ENCODE measurements around the gene AKAP11.

Gene AKAP11

DNA sequence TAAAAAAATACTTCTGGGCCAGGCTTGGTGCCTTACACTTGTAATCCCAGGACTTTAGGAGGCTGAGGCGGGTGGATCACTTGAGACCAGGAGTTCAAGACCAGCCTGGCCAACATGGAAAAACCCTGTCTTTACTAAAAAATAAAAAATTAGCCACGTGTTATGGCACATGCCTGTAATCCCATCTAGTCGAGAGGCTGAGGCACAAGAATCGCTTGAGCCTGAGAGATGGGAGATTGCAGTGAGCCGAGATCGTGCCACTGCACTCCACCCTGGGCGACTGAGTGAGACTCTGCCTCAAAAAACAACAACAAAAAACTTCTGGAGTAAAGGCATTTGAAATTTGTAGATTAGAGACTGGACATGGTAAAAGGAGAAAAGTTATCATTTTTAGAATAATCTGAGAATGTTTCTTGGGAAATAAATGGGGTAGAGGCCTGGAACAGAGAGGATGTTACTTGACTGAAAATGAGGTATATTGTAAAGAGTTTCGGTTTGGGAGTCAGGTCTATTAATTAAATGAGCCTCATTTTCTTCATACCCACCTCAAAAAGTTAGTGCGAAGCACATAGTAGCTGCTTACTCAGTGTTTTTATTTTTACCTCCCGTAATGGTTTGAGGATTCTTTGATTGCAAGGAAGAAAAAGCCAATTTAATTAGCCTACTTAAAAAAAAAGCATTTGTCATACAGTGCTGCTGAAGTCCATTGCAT lies 2.6 kb downstream of the AKAP11 start:
- Histone ChIP-seq H3K4me3 (ENCODE audit: low read length) (no peak overlapping the region), H3K4me1 (ENCODE audit: control insufficient read depth, insufficient read depth, low read length) (no peaks in the 10 kb centered on the region), H3K9me3 (ENCODE audit: control insufficient read depth, insufficient read depth, low read length) (peaks cover 2% of the 10 kb centered on the region; the same call in 1 of the 2 replicates), H3K27me3 (ENCODE audit: control insufficient read depth, insufficient read depth, low read length) (no peaks in the 10 kb centered on the region), H3K36me3 (ENCODE audit: control insufficient read depth, insufficient read depth, low read length) (no peaks in the 10 kb centered on the region), H3K27ac (ENCODE audit: low read length) (no peak overlapping the region)
- no peak for DNase-seq (ENCODE audit: low read depth, low spot score)
- WGBS (ENCODE audit: insufficient coverage, insufficient read length), result no CpG with 5 or more reads among the region's 10 CpGs

DNA sequence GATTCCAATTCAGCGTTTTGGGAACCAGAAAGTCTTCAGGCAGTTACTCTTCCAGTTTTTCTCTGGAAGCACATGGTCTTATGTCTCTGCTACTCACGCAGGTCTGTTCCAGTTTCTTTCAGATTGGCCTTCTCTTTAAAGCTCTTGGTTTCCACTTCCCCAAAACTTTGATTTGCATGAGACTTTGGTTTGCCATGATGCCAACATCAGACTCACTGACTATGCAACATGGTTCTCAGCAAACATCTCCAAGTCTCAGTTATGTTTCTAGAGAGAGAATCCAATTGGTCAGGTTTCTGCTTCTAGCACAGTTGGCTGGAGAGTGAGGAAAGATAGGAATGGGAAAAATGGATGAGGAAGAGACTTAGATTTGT lies 3.1 kb downstream of the AKAP11 start:
- Histone ChIP-seq H3K4me3 (ENCODE audit: low read length) (no peak overlapping the region), H3K27ac (ENCODE audit: low read length) (no peak overlapping the region), H3K27me3 (ENCODE audit: control insufficient read depth, insufficient read depth, low read length) (no peaks in the 10 kb centered on the region), H3K9me3 (ENCODE audit: control insufficient read depth, insufficient read depth, low read length) (peaks cover 2% of the 10 kb centered on the region; the same call in 1 of the 2 replicates), H3K4me1 (ENCODE audit: control insufficient read depth, insufficient read depth, low read length) (no peaks in the 10 kb centered on the region), H3K36me3 (ENCODE audit: control insufficient read depth, insufficient read depth, low read length) (no peaks in the 10 kb centered on the region)
- no CpG with 5 or more reads among the region's 2 CpGs for WGBS (ENCODE audit: insufficient coverage, insufficient read length)
- no peak for DNase-seq (ENCODE audit: low read depth, low spot score)

GRCh38 chr13:42275506-42275905 lies 3.6 kb downstream of the AKAP11 start:
- Histone ChIP-seq H3K36me3 (ENCODE audit: control insufficient read depth, insufficient read depth, low read length) (no peaks in the 10 kb centered on the region), H3K4me3 (ENCODE audit: low read length) (no peak overlapping the region), H3K4me1 (ENCODE audit: control insufficient read depth, insufficient read depth, low read length) (no peaks in the 10 kb centered on the region), H3K9me3 (ENCODE audit: control insufficient read depth, insufficient read depth, low read length) (no peaks in the 10 kb centered on the region; the same call in 1 of the 2 replicates), H3K27ac (ENCODE audit: low read length) (no peak overlapping the region), H3K27me3 (ENCODE audit: control insufficient read depth, insufficient read depth, low read length) (no peaks in the 10 kb centered on the region)
- WGBS (ENCODE audit: insufficient coverage, insufficient read length), result no CpG with 5 or more reads among the region's 4 CpGs
- DNase-seq (ENCODE audit: low read depth, low spot score), result no peak

DNA sequence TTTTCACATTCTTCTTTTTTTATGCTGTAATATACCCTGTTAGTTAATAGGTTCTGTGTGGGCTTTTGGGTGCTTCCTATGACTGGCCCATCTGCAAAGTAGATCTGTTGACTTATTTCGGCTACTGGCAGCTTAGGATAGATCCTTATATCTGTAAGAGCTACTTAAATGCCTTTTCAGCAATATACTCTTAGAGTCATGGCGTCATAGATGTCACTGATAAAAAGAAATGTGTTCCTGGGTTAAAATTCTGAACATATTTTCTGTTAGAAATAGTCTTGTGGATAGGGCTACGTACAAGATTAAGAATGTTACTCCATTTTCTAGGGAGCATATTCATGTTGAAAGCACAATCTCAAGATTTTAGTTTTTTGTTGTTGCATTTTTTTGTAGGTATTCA lies 4.7 kb downstream of the AKAP11 start:
- DNase-seq (ENCODE audit: low read depth, low spot score), result no peak
- Histone ChIP-seq H3K9me3 (ENCODE audit: control insufficient read depth, insufficient read depth, low read length) (no peaks in the 10 kb centered on the region), H3K27ac (ENCODE audit: low read length) (no peak overlapping the region), H3K27me3 (ENCODE audit: control insufficient read depth, insufficient read depth, low read length) (no peaks in the 10 kb centered on the region), H3K36me3 (ENCODE audit: control insufficient read depth, insufficient read depth, low read length) (no peaks in the 10 kb centered on the region), H3K4me3 (ENCODE audit: low read length) (no peak overlapping the region), H3K4me1 (ENCODE audit: control insufficient read depth, insufficient read depth, low read length) (no peaks in the 10 kb centered on the region)
- WGBS (ENCODE audit: insufficient coverage, insufficient read length), result no CpG with 5 or more reads among the region's 3 CpGs

DNA sequence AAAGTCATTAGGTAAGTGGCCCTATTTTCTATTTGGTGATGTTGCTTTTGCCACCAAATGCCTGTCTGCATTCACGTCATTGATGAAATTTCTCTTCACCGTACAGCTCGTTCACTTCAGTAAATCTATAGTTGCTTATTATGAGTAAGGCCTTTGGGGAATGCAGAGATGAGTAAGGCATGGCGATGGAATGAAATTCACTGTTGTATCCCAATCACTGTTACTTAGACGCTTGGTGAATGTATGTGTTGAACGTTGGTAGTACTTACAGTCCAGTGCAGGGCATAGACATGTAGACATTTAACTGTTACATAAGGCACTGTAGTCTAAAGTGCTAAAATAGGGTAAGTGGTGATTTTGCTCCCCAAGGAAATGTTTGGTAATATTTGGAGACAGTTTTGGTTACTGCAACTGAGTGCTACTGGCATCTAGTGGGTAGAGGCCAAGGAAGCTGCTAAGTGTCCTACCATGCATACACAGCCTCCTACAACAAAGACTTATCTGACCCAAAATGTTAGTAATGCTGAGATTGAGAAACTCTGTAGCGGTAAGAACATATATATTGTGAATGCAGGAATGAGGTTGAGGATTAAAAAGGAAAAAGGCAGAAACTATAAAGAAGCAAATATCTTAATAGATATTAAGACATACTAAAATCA lies 5.8 kb downstream of the AKAP11 start:
- no CpG with 5 or more reads among the region's 7 CpGs for WGBS (ENCODE audit: insufficient coverage, insufficient read length)

DNA sequence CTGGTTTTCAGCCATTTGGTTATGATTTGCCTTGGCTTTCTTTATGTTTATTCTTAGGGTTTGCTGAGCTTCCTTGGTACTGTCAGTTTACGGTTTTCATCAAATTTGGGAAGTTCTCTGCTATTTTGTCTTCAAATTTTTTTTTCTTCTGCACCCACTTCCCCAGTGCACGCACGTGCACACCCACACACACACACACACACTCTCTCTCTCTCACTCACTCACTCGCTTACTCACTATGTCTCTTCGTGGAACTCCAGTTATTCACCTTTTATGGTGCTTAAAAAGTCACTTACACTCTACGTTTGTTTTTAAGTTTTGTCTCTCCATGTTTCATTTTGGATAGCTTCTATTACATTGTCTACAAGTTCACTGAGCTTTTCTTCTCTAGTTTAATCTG lies 7.1 kb downstream of the AKAP11 start:
- no peaks in the 10 kb centered on the region for H3K9me3 ChIP-seq (ENCODE audit: control insufficient read depth, insufficient read depth, low read length)
- H3K27ac ChIP-seq (ENCODE audit: low read length), result no peak overlapping the region
- no peak for DNase-seq (ENCODE audit: low read depth, low spot score)
- no peaks in the 10 kb centered on the region for H3K36me3 ChIP-seq (ENCODE audit: control insufficient read depth, insufficient read depth, low read length)
- H3K4me3 ChIP-seq (ENCODE audit: low read length), result no peak overlapping the region
- no peaks in the 10 kb centered on the region for H3K27me3 ChIP-seq (ENCODE audit: control insufficient read depth, insufficient read depth, low read length)
- no CpG with 5 or more reads among the region's 6 CpGs for WGBS (ENCODE audit: insufficient coverage, insufficient read length)
- no peaks in the 10 kb centered on the region for H3K4me1 ChIP-seq (ENCODE audit: control insufficient read depth, insufficient read depth, low read length)

More for the DNA sequence above, 5.8 kb downstream of the AKAP11 start:
- Histone ChIP-seq H3K36me3 (ENCODE audit: control insufficient read depth, insufficient read depth, low read length) (no peaks in the 10 kb centered on the region), H3K4me3 (ENCODE audit: low read length) (no peak overlapping the region), H3K27me3 (ENCODE audit: control insufficient read depth, insufficient read depth, low read length) (no peaks in the 10 kb centered on the region), H3K9me3 (ENCODE audit: control insufficient read depth, insufficient read depth, low read length) (no peaks in the 10 kb centered on the region), H3K27ac (ENCODE audit: low read length) (no peak overlapping the region), H3K4me1 (ENCODE audit: control insufficient read depth, insufficient read depth, low read length) (no peaks in the 10 kb centered on the region)
- DNase-seq (ENCODE audit: low read depth, low spot score), result no peak

- no CpG with 5 or more reads among the region's 1 CpG for WGBS (ENCODE audit: insufficient coverage, insufficient read length)
- Histone ChIP-seq H3K36me3 (ENCODE audit: control insufficient read depth, insufficient read depth, low read length) (no peaks in the 10 kb centered on the region), H3K4me1 (ENCODE audit: control insufficient read depth, insufficient read depth, low read length) (no peaks in the 10 kb centered on the region), H3K27ac (ENCODE audit: low read length) (no peak overlapping the region), H3K9me3 (ENCODE audit: control insufficient read depth, insufficient read depth, low read length) (no peaks in the 10 kb centered on the region), H3K4me3 (ENCODE audit: low read length) (no peak overlapping the region), H3K27me3 (ENCODE audit: control insufficient read depth, insufficient read depth, low read length) (no peaks in the 10 kb centered on the region)
- DNase-seq (ENCODE audit: low read depth, low spot score), result no peak
Measured at GRCh38 chr13:42279986-42280385, 8.0 kb downstream of the AKAP11 start.

- no peak for DNase-seq (ENCODE audit: low read depth, low spot score)
- Histone ChIP-seq H3K4me1 (ENCODE audit: control insufficient read depth, insufficient read depth, low read length) (no peaks in the 10 kb centered on the region), H3K27me3 (ENCODE audit: control insufficient read depth, insufficient read depth, low read length) (no peaks in the 10 kb centered on the region), H3K4me3 (ENCODE audit: low read length) (no peak overlapping the region), H3K9me3 (ENCODE audit: control insufficient read depth, insufficient read depth, low read length) (no peaks in the 10 kb centered on the region), H3K27ac (ENCODE audit: low read length) (no peak overlapping the region), H3K36me3 (ENCODE audit: control insufficient read depth, insufficient read depth, low read length) (no peaks in the 10 kb centered on the region)
- WGBS (ENCODE audit: insufficient coverage, insufficient read length), result 100% methylated on average over 1 of the region's 2 CpGs
Measured at GRCh38 chr13:42280537-42280936, 8.6 kb downstream of the AKAP11 start.

GRCh38 chr13:42283574-42283973 lies 11.6 kb downstream of the AKAP11 start:
- no peaks in the 10 kb centered on the region for H3K9me3 ChIP-seq (ENCODE audit: control insufficient read depth, insufficient read depth, low read length)

DNA sequence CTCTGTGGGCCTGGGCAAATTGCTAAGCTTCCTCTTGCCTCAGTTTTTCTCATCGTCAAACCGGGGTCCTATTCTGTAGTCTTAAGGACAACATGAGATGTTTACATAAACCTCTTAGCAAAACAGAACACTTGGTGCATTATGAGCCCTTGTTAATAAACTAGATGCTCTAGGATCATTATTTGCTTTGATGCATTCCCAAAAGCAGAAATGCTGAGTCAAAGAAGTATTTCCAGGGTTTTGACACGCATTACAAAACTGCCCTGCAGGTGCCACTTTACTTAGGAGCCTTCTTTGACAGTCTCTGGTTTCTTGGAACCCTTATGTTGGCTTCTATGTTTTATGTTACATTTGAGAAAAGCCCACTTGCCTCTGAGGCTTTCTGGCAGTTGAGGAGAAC lies 12.1 kb downstream of the AKAP11 start:
- Histone ChIP-seq H3K36me3 (ENCODE audit: control insufficient read depth, insufficient read depth, low read length) (no peaks in the 10 kb centered on the region; the same call in 1 of the 2 replicates), H3K27ac (ENCODE audit: low read length) (no peak overlapping the region), H3K4me1 (ENCODE audit: control insufficient read depth, insufficient read depth, low read length) (no peaks in the 10 kb centered on the region), H3K4me3 (ENCODE audit: low read length) (no peak overlapping the region), H3K27me3 (ENCODE audit: control insufficient read depth, insufficient read depth, low read length) (no peaks in the 10 kb centered on the region), H3K9me3 (ENCODE audit: control insufficient read depth, insufficient read depth, low read length) (no peaks in the 10 kb centered on the region)
- WGBS (ENCODE audit: insufficient coverage, insufficient read length), result no CpG with 5 or more reads among the region's 3 CpGs
- no peak for DNase-seq (ENCODE audit: low read depth, low spot score)

More at GRCh38 chr13:42283574-42283973, 11.6 kb downstream of the AKAP11 start:
- Histone ChIP-seq H3K27me3 (ENCODE audit: control insufficient read depth, insufficient read depth, low read length) (no peaks in the 10 kb centered on the region), H3K4me3 (ENCODE audit: low read length) (no peak overlapping the region), H3K27ac (ENCODE audit: low read length) (no peak overlapping the region), H3K4me1 (ENCODE audit: control insufficient read depth, insufficient read depth, low read length) (no peaks in the 10 kb centered on the region), H3K36me3 (ENCODE audit: control insufficient read depth, insufficient read depth, low read length) (no peaks in the 10 kb centered on the region; the same call in 1 of the 2 replicates)
- no CpG with 5 or more reads among the region's 3 CpGs for WGBS (ENCODE audit: insufficient coverage, insufficient read length)
- DNase-seq (ENCODE audit: low read depth, low spot score), result no peak

DNA sequence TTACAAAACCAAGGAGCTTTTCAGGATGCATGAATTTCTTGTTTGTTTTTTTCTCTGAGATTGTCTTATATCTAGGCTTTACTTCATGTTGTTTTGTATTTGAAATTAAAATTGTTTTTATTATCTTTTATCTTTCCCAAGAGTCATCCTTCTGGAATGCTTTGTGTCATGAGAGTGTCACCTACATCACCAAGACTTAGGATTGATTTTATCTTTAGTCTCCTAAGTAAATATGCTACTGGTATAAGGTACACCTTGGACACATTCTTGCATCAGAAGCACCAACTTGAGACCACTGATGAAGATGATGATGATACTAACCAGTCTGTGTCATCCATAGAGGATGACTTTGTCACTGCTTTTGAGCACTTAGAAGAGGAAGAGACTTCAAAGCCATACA lies 26.4 kb downstream of the AKAP11 start:
- H3K4me1 ChIP-seq (ENCODE audit: control insufficient read depth, insufficient read depth, low read length), result no peaks in the 10 kb centered on the region
- no peaks in the 10 kb centered on the region for H3K27me3 ChIP-seq (ENCODE audit: control insufficient read depth, insufficient read depth, low read length)
- no peak for DNase-seq (ENCODE audit: low read depth, low spot score)
- no peak overlapping the region for H3K4me3 ChIP-seq (ENCODE audit: low read length)
- peaks cover 7% of the 10 kb centered on the region; the same call in 1 of the 2 replicates for H3K36me3 ChIP-seq (ENCODE audit: control insufficient read depth, insufficient read depth, low read length)
- H3K9me3 ChIP-seq (ENCODE audit: control insufficient read depth, insufficient read depth, low read length), result no peaks in the 10 kb centered on the region
- H3K27ac ChIP-seq (ENCODE audit: low read length), result no peak overlapping the region
